Measurements from ENCODE around the gene BEGAIN. TPM values are rescaled to one million over a fixed set of nuclear protein-coding genes. Genes with fewer than 3 reads are reported as not detected.
A peak's percentile ranks its signal among the peaks of the same experiment; 100 is the strongest.

Gene BEGAIN
- total RNA-seq (1 to 10 TPM in 5 of 9 donors, under 1 TPM in 4; 0.14 to 2.8 (median 1.9) TPM), polyA plus RNA-seq (under 1 TPM; 0.24 to 0.46 TPM)
- long read RNA-seq, donor 1, partial matches to known transcripts, result 0 of 2 reads
- long read RNA-seq, donor 1, other reads (novel, unspliced or antisense), result 1 of 2 reads
- long read RNA-seq, donor 2, partial matches to known transcripts, result 0 of 1 reads
- long read RNA-seq, donor 2, other reads (novel, unspliced or antisense), result 0 of 1 reads
- long read RNA-seq, donor 3, result 0 reads

GRCh38 chr14:100587086-100587762 is at the start of gene BEGAIN:
BEGAIN (minus strand) TSS chr14:100587417; CDS start chr14:100587290, 127 bp downstream.
- no peaks in the 10 kb centered on the region for H3K36me3 ChIP-seq
- ATAC-seq (peak in 2 of 4 donors; percentile 13 to 28), DNase-seq (peak in 3 of 5 donors; percentile 11 to 56 (median 21))
- WGBS, 4 donors, result 1 to 6% (median 2%) methylated on average over 11 to 90 of the region's 90 CpGs
- H3K27ac ChIP-seq, result no peak within 1 kb of the TSS
- H3K4me3 ChIP-seq, result peak within 1 kb of the TSS; percentile 23 to 64 (median 54)
- intact Hi-C loops (cut with DNase I), result no loop called here
- H3K4me1 ChIP-seq, result peaks cover 0 to 18% (median 5%) of the 10 kb centered on the region in 12 donors
- no peaks in the 10 kb centered on the region for H3K9me3 ChIP-seq
- peaks cover 10 to 57% (median 40%) of the 10 kb centered on the region in 9 donors for H3K27me3 ChIP-seq
- TF ChIP-seq POLR2A (IDR thresholded peaks at IDR 0.05) (no peak), CTCF (IDR thresholded peaks at IDR 0.05) (no peak)

- Histone ChIP-seq H3K4me3 (no peak overlapping the region), H3K36me3 (no peaks in the 10 kb centered on the region), H3K27ac (no peak overlapping the region), H3K9me3 (no peaks in the 10 kb centered on the region), H3K27me3 (peaks cover 0 to 21% (median 0%) of the 10 kb centered on the region in 9 donors), H3K4me1 (peaks cover 0 to 8% (median 0%) of the 10 kb centered on the region in 12 donors)
- DNase-seq (no peak), ATAC-seq (no peak)
- TF ChIP-seq CTCF (IDR thresholded peaks at IDR 0.05), result no peak
- TF ChIP-seq POLR2A (IDR thresholded peaks at IDR 0.05), result no peak
- 90 to 92% (median 90%) methylated on average over 14 of the region's 14 CpGs for WGBS, 4 donors
- intact Hi-C loops (cut with DNase I), result no loop called here
Measured at GRCh38 chr14:100636559-100636958, 49.3 kb upstream of the BEGAIN start.

- H3K4me3 ChIP-seq, result no peak overlapping the region
- intact Hi-C loops (cut with DNase I), result no loop called here
- peaks cover 0 to 29% (median 0%) of the 10 kb centered on the region in 9 donors for H3K27me3 ChIP-seq
- DNase-seq (peak in 1 of 5 donors; percentile 9), ATAC-seq (no peak)
- no peak for TF ChIP-seq CTCF (IDR thresholded peaks at IDR 0.05)
- no peak for TF ChIP-seq POLR2A (IDR thresholded peaks at IDR 0.05)
- H3K4me1 ChIP-seq, result no peaks in the 10 kb centered on the region
- H3K27ac ChIP-seq, result no peak overlapping the region
- H3K36me3 ChIP-seq, result no peaks in the 10 kb centered on the region
- WGBS, 4 donors, result 77 to 89% (median 80%) methylated on average over 9 to 11 of the region's 11 CpGs
- no peaks in the 10 kb centered on the region for H3K9me3 ChIP-seq
Measured at GRCh38 chr14:100634026-100634425, 46.8 kb upstream of the BEGAIN start.

- intact Hi-C loops (cut with DNase I), result no loop called here
- no peak for TF ChIP-seq CTCF (IDR thresholded peaks at IDR 0.05)
- 78 to 89% (median 81%) methylated on average over 10 of the region's 10 CpGs for WGBS, 4 donors
- DNase-seq (peak in 1 of 5 donors; percentile 6), ATAC-seq (no peak)
- no peak overlapping the region for H3K4me3 ChIP-seq
- no peak overlapping the region for H3K27ac ChIP-seq
- peaks cover 0 to 30% (median 0%) of the 10 kb centered on the region in 9 donors for H3K27me3 ChIP-seq
- no peaks in the 10 kb centered on the region for H3K36me3 ChIP-seq
- H3K4me1 ChIP-seq, result no peaks in the 10 kb centered on the region
- no peaks in the 10 kb centered on the region for H3K9me3 ChIP-seq
Measured at GRCh38 chr14:100633406-100633805, 46.2 kb upstream of the BEGAIN start.

All from heart left ventricle (tissue), 16 donors.